Activated T-cell treated with anti-CD3 and anti-CD28 coated beads, Interleukin-2, amount 50 U/mL, for 72 hours (primary cell): ENCODE measurements around the gene TMC6. TPM values are rescaled to one million over a fixed set of nuclear protein-coding genes. Genes with fewer than 3 reads are reported as not detected.

Experiments used
- ATAC-seq, 2 donors: fragments of 150-1000 bp; cut with Tn5 transposase; replicated peaks in 1 of 2; 2 replicates each; pipeline ENCODE4 v1.10.0; 2021; ENCODE audit warnings: moderate library complexity in 2 of 2, mild to moderate bottlenecking in 1 of 2
- DNase-seq, 2 donors: peaks; one replicate each; pipeline ENCODE4 v3.0.0; 2021 to 2022; ENCODE audit warnings: mixed read lengths in 1 of 2
- H3K27ac Mint-ChIP-seq: one replicate; pipeline ENCODE4 v1.8.0; 2022; ENCODE audit warnings: mild to moderate bottlenecking, moderate library complexity, mixed read lengths
- H3K27me3 Mint-ChIP-seq: one replicate; pipeline ENCODE4 v1.8.0; 2022; ENCODE audit warnings: low read depth, mixed read lengths
- H3K36me3 Mint-ChIP-seq, 2 donors: one replicate each; pipeline ENCODE4 v1.8.0; 2022; ENCODE audit warnings: mixed read lengths in 2 of 2, mild to moderate bottlenecking in 1 of 2; ENCODE audit not compliant: insufficient read depth in 2 of 2
- H3K4me1 Mint-ChIP-seq: one replicate; pipeline ENCODE4 v1.8.0; 2022; ENCODE audit warnings: low read depth, mixed read lengths
- H3K4me3 Mint-ChIP-seq, 2 donors: one replicate each; pipeline ENCODE4 v1.8.0; 2022; ENCODE audit warnings: mild to moderate bottlenecking in 2 of 2, mixed read lengths in 2 of 2, moderate library complexity in 2 of 2
- H3K9me3 Mint-ChIP-seq, 2 donors: one replicate each; pipeline ENCODE4 v1.8.0; 2022; ENCODE audit warnings: mixed read lengths in 2 of 2
- total RNA-seq, 2 donors: library from RNA; stranded (reverse); gene quantifications; one replicate each; pipeline ENCODE4 v1.2.3, GENCODE V29; 2022

The TMC6 gene
- total RNA-seq, 2 donors from 2014 or later, result 129 to 137 TPM

GRCh38 chr17:78127239-78127887, 1.2 kb downstream of the TMC6 start:
- ATAC-seq (peak; percentile 20 to 35), DNase-seq (peak; percentile 76 to 78)
- H3K27me3 Mint-ChIP-seq, result no peaks in the 10 kb centered on the region
- peaks cover 69% of the 10 kb centered on the region for H3K4me1 Mint-ChIP-seq
- H3K36me3 Mint-ChIP-seq, result peaks cover 11 to 16% of the 10 kb centered on the region in 2 donors
- peak overlapping the region; percentile 92 to 94 for H3K4me3 Mint-ChIP-seq
- H3K27ac Mint-ChIP-seq, result no peak overlapping the region
- H3K9me3 Mint-ChIP-seq, result no peaks in the 10 kb centered on the region

GRCh38 chr17:78126895-78127238, 1.7 kb downstream of the TMC6 start:
- ATAC-seq (no peak), DNase-seq (no peak)
- H3K4me3 Mint-ChIP-seq, result peak overlapping the region; percentile 92 to 94
- peaks cover 11 to 16% of the 10 kb centered on the region in 2 donors for H3K36me3 Mint-ChIP-seq
- H3K4me1 Mint-ChIP-seq, result peaks cover 74% of the 10 kb centered on the region
- no peaks in the 10 kb centered on the region for H3K9me3 Mint-ChIP-seq
- H3K27me3 Mint-ChIP-seq, result no peaks in the 10 kb centered on the region
- H3K27ac Mint-ChIP-seq, result no peak overlapping the region

GRCh38 chr17:78125976-78126894, 2.3 kb downstream of the TMC6 start:
- no peak for ATAC-seq
- Mint-ChIP-seq H3K27ac (peak overlapping the region; percentile 70), H3K4me3 (peak overlapping the region; percentile 92 to 94), H3K27me3 (no peaks in the 10 kb centered on the region), H3K4me1 (peaks cover 80% of the 10 kb centered on the region), H3K36me3 (peaks cover 11 to 16% of the 10 kb centered on the region in 2 donors), H3K9me3 (no peaks in the 10 kb centered on the region)
- no peak for DNase-seq

- Mint-ChIP-seq H3K27ac (no peak overlapping the region), H3K36me3 (peaks cover 12 to 15% of the 10 kb centered on the region in 2 donors), H3K4me3 (peak overlapping the region; percentile 92 to 94), H3K9me3 (no peaks in the 10 kb centered on the region), H3K27me3 (no peaks in the 10 kb centered on the region), H3K4me1 (peaks cover 82% of the 10 kb centered on the region)
- ATAC-seq (no peak), DNase-seq (peak; percentile 42 to 45)
Measured at GRCh38 chr17:78125138-78125913, 3.2 kb downstream of the TMC6 start.

- no peaks in the 10 kb centered on the region for H3K27me3 Mint-ChIP-seq
- ATAC-seq, result no peak
- peaks cover 80% of the 10 kb centered on the region for H3K4me1 Mint-ChIP-seq
- H3K36me3 Mint-ChIP-seq, result peaks cover 13 to 15% of the 10 kb centered on the region in 2 donors
- no peak for DNase-seq
- no peak overlapping the region for H3K27ac Mint-ChIP-seq
- no peaks in the 10 kb centered on the region for H3K9me3 Mint-ChIP-seq
- peak overlapping the region; percentile 92 to 94 for H3K4me3 Mint-ChIP-seq
Measured at GRCh38 chr17:78124836-78125137, 3.8 kb downstream of the TMC6 start.

- Mint-ChIP-seq H3K4me1 (peaks cover 75% of the 10 kb centered on the region), H3K9me3 (no peaks in the 10 kb centered on the region), H3K4me3 (peak overlapping the region; percentile 11 to 67), H3K27ac (no peak overlapping the region), H3K27me3 (no peaks in the 10 kb centered on the region), H3K36me3 (peaks cover 13 to 15% of the 10 kb centered on the region in 2 donors)
- DNase-seq (no peak), ATAC-seq (no peak)
Measured at GRCh38 chr17:78124081-78124835, 4.3 kb downstream of the TMC6 start.

- no peak overlapping the region for H3K27ac Mint-ChIP-seq
- peaks cover 13 to 14% of the 10 kb centered on the region in 2 donors for H3K36me3 Mint-ChIP-seq
- H3K4me1 Mint-ChIP-seq, result peaks cover 70% of the 10 kb centered on the region
- no peaks in the 10 kb centered on the region for H3K9me3 Mint-ChIP-seq
- peak overlapping the region; percentile 78 to 85 for H3K4me3 Mint-ChIP-seq
- no peak for ATAC-seq
- H3K27me3 Mint-ChIP-seq, result no peaks in the 10 kb centered on the region
- DNase-seq, result no peak
Measured at GRCh38 chr17:78123258-78123929, 5.2 kb downstream of the TMC6 start.

- peak overlapping the region; percentile 78 to 85 for H3K4me3 Mint-ChIP-seq
- no peaks in the 10 kb centered on the region for H3K9me3 Mint-ChIP-seq
- H3K36me3 Mint-ChIP-seq, result peaks cover 13 to 16% of the 10 kb centered on the region in 2 donors
- H3K4me1 Mint-ChIP-seq, result peaks cover 74% of the 10 kb centered on the region
- no peak for ATAC-seq
- DNase-seq, result no peak
- no peak overlapping the region for H3K27ac Mint-ChIP-seq
- no peaks in the 10 kb centered on the region for H3K27me3 Mint-ChIP-seq
Measured at GRCh38 chr17:78122931-78123249, 5.7 kb downstream of the TMC6 start.

- peaks cover 73% of the 10 kb centered on the region for H3K4me1 Mint-ChIP-seq
- peak overlapping the region; percentile 78 to 85 for H3K4me3 Mint-ChIP-seq
- no peak for ATAC-seq
Measured at GRCh38 chr17:78122216-78122930, 6.2 kb downstream of the TMC6 start.

GRCh38 chr17:78121801-78122215, 6.7 kb downstream of the TMC6 start:
- peak; percentile 20 to 23 for ATAC-seq

More at GRCh38 chr17:78122216-78122930, 6.2 kb downstream of the TMC6 start:
- H3K36me3 Mint-ChIP-seq, result peaks cover 13 to 16% of the 10 kb centered on the region in 2 donors
- DNase-seq, result no peak
- H3K27me3 Mint-ChIP-seq, result no peaks in the 10 kb centered on the region
- H3K9me3 Mint-ChIP-seq, result no peaks in the 10 kb centered on the region
- H3K27ac Mint-ChIP-seq, result no peak overlapping the region

GRCh38 chr17:78120971-78121800, 7.4 kb downstream of the TMC6 start:
- H3K27ac Mint-ChIP-seq, result peak overlapping the region; percentile 52
- DNase-seq, result peak; percentile 53 to 63
- no peaks in the 10 kb centered on the region for H3K9me3 Mint-ChIP-seq
- peaks cover 13 to 16% of the 10 kb centered on the region in 2 donors for H3K36me3 Mint-ChIP-seq
- peak; percentile 49 to 63 for ATAC-seq
- H3K4me1 Mint-ChIP-seq, result peaks cover 61% of the 10 kb centered on the region
- H3K27me3 Mint-ChIP-seq, result no peaks in the 10 kb centered on the region
- peak overlapping the region; percentile 78 to 85 for H3K4me3 Mint-ChIP-seq

More at GRCh38 chr17:78121801-78122215, 6.7 kb downstream of the TMC6 start:
- Mint-ChIP-seq H3K36me3 (peaks cover 13 to 16% of the 10 kb centered on the region in 2 donors), H3K27me3 (no peaks in the 10 kb centered on the region), H3K27ac (no peak overlapping the region), H3K4me1 (peaks cover 68% of the 10 kb centered on the region), H3K9me3 (no peaks in the 10 kb centered on the region), H3K4me3 (peak overlapping the region; percentile 78 to 85)
- no peak for DNase-seq
